Body of pancreas (tissue), 4 donors: Measurements from ENCODE around the gene GLIPR2. TPM values are rescaled to one million over a fixed set of nuclear protein-coding genes. Genes with fewer than 3 reads are reported as not detected.

ENCODE experiments used
- ATAC-seq: fragments of 150-250 bp; one replicate; pipeline ENCODE4 v1.9.1; 2016
- DNase-seq, 4 donors: peaks; one replicate each; pipeline ENCODE4 v3.0.0-alpha.2; 2019
- H3K27ac ChIP-seq, 4 donors: fragments of 200-600 bp; sonication (generic); 1 replicate in 3 of 4; 2 replicates in 1 of 4; pipeline versions ENCODE4 v1.5.1 to v1.6.1; 2016 to 2019; ENCODE audit warnings: mild to moderate bottlenecking in 1 of 4, mixed read lengths in 1 of 4, moderate library complexity in 1 of 4
- H3K27me3 ChIP-seq, 2 donors: fragments of 200-600 bp; sonication (generic); one replicate each; pipeline ENCODE4 v1.6.0; 2016; ENCODE audit warnings: mild to moderate bottlenecking in 1 of 2
- H3K36me3 ChIP-seq, 2 donors: fragments of 200-600 bp; sonication (generic); replicated peaks in 1 of 2; 2 replicates each; pipeline ENCODE4 v1.5.1; 2016; ENCODE audit warnings: low read depth in 2 of 2; ENCODE audit not compliant: insufficient read depth in 1 of 2
- H3K4me1 ChIP-seq: fragments of 200-600 bp; sonication (generic); one replicate; pipeline ENCODE4 v1.6.0; 2016
- H3K4me3 ChIP-seq, 2 donors: fragments of 200-600 bp; sonication (generic); 1 replicate in 1 of 2; 2 replicates in 1 of 2; pipeline ENCODE4 v1.5.1; 2016 to 2019
- H3K9me3 ChIP-seq, 3 donors: fragments of 200-600 bp; sonication (generic); 1 replicate in 2 of 3; 2 replicates in 1 of 3; pipeline ENCODE4 v1.5.1; 2016
- CTCF ChIP-seq, 7 experiments: fragments of 450-650 bp in 4 of 7; fragments of 200-600 bp in 3 of 7; sonication (generic) in 3 of 7; IDR thresholded peaks; one replicate each; pipeline ENCODE4 v1.5.1; 2016 to 2019; ENCODE audit warnings: antibody characterized with exemption in 7 of 7
- POLR2A ChIP-seq, 3 donors: fragments of 450-650 bp; IDR thresholded peaks; one replicate each; pipeline ENCODE4 v1.6.1; 2016; ENCODE audit warnings: antibody characterized with exemption in 3 of 3, mild to moderate bottlenecking in 2 of 3
- WGBS, 2 donors: methylation state at CpG; one replicate each; pipeline ENCODE4 v1.1.5; 2017; 5-methylcytosine and 5-hydroxymethylcytosine counted together
- intact Hi-C: fragments of 100-400 bp; cut with DNase I; formaldehyde crosslinking; loops from one replicate; pipeline ENCODE4 v1.15.1; 2023
- total RNA-seq, 2 donors: library from RNA; depleted of rRNA; stranded (reverse); fragments of >200 nt; gene quantifications; one replicate each; pipeline ENCODE4 v1.1.0, GENCODE V29; 2016

The GLIPR2 gene
- total RNA-seq, 2 donors from 2014 or later = 1.6 to 4.4 TPM

- Histone ChIP-seq H3K27ac (no peak overlapping the region), H3K27me3 (no peaks in the 10 kb centered on the region), H3K36me3 (no peaks in the 10 kb centered on the region), H3K4me3 (no peak overlapping the region), H3K9me3 (peaks cover 0 to 7% (median 0%) of the 10 kb centered on the region in 3 donors), H3K4me1 (no peaks in the 10 kb centered on the region)
- ATAC-seq (peak; percentile 58), DNase-seq (peak; percentile 68 to 89 (median 78))
- intact Hi-C loops = no loop called here
- TF ChIP-seq POLR2A (IDR thresholded peaks at IDR 0.05) (no peak), CTCF (IDR thresholded peaks at IDR 0.05) (no peak)
- WGBS, 2 donors = 58 to 59% methylated on average over 12 to 14 of the region's 14 CpGs
Measured at GRCh38 chr9:36148311-36149051, 11.9 kb downstream of the GLIPR2 start.

GRCh38 chr9:36149197-36149596, 12.7 kb downstream of the GLIPR2 start:
- WGBS, 2 donors = 60 to 70% methylated on average over 4 of the region's 4 CpGs

GRCh38 chr9:36150574-36151315, 14.2 kb downstream of the GLIPR2 start:
- Histone ChIP-seq H3K9me3 (peaks cover 0 to 5% (median 0%) of the 10 kb centered on the region in 3 donors), H3K27me3 (no peaks in the 10 kb centered on the region), H3K4me1 (no peaks in the 10 kb centered on the region), H3K27ac (peak overlapping the region in 2 of 4 donors; percentile 28 to 64), H3K36me3 (no peaks in the 10 kb centered on the region), H3K4me3 (no peak overlapping the region)
- TF ChIP-seq CTCF (IDR thresholded peaks at IDR 0.05) (no peak), POLR2A (IDR thresholded peaks at IDR 0.05) (no peak)
- WGBS, 2 donors = 40 to 58% methylated on average over 4 of the region's 4 CpGs
- ATAC-seq (no peak), DNase-seq (no peak)
- intact Hi-C loops = no loop called here

More at GRCh38 chr9:36149197-36149596, 12.7 kb downstream of the GLIPR2 start:
- no peak overlapping the region for H3K27ac ChIP-seq
- peaks cover 0 to 7% (median 0%) of the 10 kb centered on the region in 3 donors for H3K9me3 ChIP-seq
- TF ChIP-seq CTCF (IDR thresholded peaks at IDR 0.05) (no peak), POLR2A (IDR thresholded peaks at IDR 0.05) (no peak)
- intact Hi-C loops = no loop called here
- DNase-seq (no peak), ATAC-seq (no peak)
- no peaks in the 10 kb centered on the region for H3K27me3 ChIP-seq
- H3K36me3 ChIP-seq = no peaks in the 10 kb centered on the region
- H3K4me1 ChIP-seq = no peaks in the 10 kb centered on the region
- H3K4me3 ChIP-seq = no peak overlapping the region

GRCh38 chr9:36151316-36152210, 15.0 kb downstream of the GLIPR2 start:
- Histone ChIP-seq H3K4me3 (no peak overlapping the region), H3K27me3 (no peaks in the 10 kb centered on the region), H3K9me3 (no peaks in the 10 kb centered on the region), H3K4me1 (no peaks in the 10 kb centered on the region), H3K27ac (peak overlapping the region in 2 of 4 donors; percentile 23 to 64), H3K36me3 (no peaks in the 10 kb centered on the region)
- 49 to 78% methylated on average over 14 of the region's 14 CpGs for WGBS, 2 donors
- intact Hi-C loops = no loop called here
- TF ChIP-seq CTCF (IDR thresholded peaks at IDR 0.05) (no peak), POLR2A (IDR thresholded peaks at IDR 0.05) (peak in 1 of 3 donors; percentile 21)
- ATAC-seq (no peak), DNase-seq (peak in 3 of 4 donors; percentile 28 to 71 (median 31))
